ENCODE data around the gene PAN2. TPM values are rescaled to one million over a fixed set of nuclear protein-coding genes. Genes with fewer than 3 reads are reported as not detected.
A peak's percentile ranks its signal among the peaks of the same experiment; 100 is the strongest.
"Not testable (repeated sequence)": the region's sequence is repeated elsewhere in the genome, so short reads cannot be mapped to it uniquely, and the experiment has no call there.

The PAN2 gene
- total RNA-seq, 2 donors from 2014 or later: 46.4 to 53.8 TPM

DNA sequence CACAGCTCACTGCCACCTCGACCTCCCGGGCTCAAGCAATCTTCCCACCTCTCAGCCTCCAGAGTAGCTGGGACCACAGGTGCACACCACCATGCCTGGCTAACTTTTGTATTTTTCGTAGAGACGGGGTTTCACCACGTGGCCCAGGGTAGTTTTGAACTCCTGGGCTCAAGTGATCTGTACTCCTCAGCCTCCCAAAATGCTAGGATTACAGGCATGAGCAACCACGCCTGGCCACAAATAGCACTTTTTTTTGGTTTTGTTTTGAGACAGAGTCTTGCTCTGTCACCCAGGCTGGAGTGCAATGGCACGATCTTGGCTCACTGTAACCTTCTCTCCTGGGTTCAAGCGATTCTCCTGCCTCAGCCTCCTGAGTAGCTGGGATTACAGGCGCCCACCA is 13.5 kb upstream of the PAN2 start:
- intact Hi-C loops (cut with DNase I, micrococcal nuclease); DNase-seq; ATAC-seq: not testable (repeated sequence)

DNA sequence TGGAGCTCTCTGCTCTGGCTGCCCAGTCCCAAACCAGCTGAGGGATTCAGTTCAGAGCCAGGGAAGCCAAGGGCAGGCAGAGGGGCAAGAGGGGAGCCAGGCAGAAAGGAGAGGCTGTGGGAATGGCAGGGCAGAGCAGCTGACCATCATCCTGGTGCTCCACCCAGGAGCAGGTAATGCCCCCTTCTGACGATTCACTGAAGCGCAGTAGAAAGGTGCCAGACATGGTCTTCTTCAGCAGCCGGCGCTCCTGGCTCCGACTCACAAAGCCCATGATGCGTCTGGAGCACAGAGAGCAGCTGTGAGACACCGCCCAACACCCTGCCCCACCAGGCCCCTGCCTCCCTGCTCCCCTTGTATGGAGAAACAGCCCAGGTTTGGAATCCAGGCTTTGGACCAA is 12.9 kb upstream of the PAN2 start:
- intact Hi-C loops (cut with DNase I, micrococcal nuclease): no loop called here
- DNase-seq: no peak
- no peak for ATAC-seq

GRCh38 chr12:56342290-56342689 is 8.5 kb upstream of the PAN2 start:
- DNase-seq; intact Hi-C loops (cut with DNase I, micrococcal nuclease); ATAC-seq: not testable (repeated sequence)

DNA sequence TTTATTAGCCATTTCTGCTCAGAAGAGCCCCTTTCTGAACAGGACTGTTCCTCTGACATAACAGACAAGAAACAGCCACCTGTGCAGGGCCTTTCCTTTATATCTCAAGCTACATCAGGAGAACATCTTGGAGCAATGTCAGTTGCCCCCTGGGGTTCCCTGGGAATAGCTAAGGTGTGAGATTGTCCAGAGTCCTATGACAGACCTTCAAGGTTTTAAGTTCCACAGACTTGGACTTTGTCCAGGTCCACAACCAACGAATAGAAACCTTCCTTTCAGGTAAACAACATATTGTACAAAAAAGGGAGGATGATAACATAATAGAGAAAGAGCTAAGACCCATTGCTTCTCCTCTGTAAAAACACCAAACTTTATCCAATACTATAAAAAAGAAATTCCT is 7.8 kb upstream of the PAN2 start:
- intact Hi-C loops (cut with DNase I, micrococcal nuclease): no loop called here
- DNase-seq: no peak
- no peak for ATAC-seq

DNA sequence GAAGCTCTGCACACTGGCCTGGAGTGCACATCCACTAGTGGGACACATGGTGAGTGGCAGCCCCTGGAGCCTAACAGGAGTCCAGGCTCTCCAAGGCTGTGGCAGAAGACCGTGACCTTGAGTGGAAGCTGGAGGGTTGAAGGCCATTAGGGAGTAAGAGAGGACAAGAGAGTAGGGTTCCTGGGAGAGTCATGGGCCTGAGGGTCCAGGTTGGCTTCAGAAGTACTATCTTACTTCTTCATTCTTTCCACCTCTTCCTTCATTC is 5.3 kb upstream of the PAN2 start:
- no peak for DNase-seq
- no peak for ATAC-seq
- intact Hi-C loops (cut with DNase I, micrococcal nuclease): no loop called here

DNA sequence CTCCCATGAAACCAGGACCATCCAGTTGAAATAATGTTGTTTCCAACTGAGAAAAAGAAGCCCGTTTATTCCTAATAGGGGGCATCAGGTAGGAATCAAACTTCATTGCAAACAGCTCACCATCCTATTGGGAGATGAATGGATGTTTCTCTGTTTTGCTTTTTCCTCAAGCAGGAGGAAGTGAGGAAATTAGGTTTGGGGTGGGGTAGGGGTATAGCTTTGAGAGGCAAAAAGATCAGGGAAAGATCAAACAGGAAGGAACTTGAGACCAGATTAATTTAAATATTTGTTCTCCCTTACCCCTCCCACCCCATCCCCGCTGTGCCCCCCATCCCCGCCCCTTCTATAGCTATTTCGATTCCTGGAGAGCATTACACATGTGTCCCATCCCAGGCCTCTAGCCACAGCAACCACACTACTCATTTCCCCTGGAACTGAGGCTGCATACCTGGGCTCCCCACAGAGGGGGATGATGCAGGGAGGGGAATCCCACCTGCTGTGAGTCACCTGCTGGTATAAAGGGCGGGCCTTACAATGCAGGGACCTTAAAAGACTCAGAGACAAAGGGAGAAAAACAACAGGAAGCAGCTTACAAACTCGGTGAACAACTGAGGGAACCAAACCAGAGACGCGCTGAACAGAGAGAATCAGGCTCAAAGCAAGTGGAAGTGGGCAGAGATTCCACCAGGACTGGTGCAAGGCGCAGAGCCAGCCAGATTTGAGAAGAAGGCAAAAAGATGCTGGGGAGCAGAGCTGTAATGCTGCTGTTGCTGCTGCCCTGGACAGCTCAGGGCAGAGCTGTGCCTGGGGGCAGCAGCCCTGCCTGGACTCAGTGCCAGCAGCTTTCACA is 4.7 kb upstream of the PAN2 start, which contains the start of gene IL23A:
Gene IL23A (plus strand): TSS at position 577 of the 850 bp plus-strand sequence. CDS start 161 bp downstream, at position 738.
- ATAC-seq: no peak
- no peak for DNase-seq
- intact Hi-C loops (cut with DNase I, micrococcal nuclease): no loop called here

DNA sequence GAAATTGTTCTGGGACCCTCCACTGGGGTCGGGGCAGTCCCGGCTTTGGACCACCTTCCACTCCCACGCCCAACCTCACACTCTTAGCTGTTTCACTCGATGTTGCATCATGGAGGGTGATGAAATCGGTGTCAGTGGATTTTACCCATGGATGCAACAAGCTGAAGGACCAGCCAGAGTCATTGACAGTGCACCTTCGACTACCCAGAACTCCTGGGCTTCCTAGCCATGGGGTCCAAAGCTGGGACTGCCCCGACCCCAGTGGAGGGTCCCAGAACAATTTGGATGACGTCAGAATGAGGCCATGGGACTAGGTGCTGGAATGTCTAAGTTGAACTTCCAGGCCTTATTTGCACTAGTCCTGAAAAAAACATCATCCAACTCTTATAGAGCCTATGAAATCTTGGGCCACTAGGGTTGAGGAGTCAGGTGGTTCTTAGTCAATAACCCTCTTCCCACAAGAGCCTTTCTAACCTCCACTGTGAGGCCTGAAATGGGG is 4.0 kb upstream of the PAN2 start:
- intact Hi-C loops (cut with DNase I, micrococcal nuclease): no loop called here
- no peak for DNase-seq
- ATAC-seq: no peak

DNA sequence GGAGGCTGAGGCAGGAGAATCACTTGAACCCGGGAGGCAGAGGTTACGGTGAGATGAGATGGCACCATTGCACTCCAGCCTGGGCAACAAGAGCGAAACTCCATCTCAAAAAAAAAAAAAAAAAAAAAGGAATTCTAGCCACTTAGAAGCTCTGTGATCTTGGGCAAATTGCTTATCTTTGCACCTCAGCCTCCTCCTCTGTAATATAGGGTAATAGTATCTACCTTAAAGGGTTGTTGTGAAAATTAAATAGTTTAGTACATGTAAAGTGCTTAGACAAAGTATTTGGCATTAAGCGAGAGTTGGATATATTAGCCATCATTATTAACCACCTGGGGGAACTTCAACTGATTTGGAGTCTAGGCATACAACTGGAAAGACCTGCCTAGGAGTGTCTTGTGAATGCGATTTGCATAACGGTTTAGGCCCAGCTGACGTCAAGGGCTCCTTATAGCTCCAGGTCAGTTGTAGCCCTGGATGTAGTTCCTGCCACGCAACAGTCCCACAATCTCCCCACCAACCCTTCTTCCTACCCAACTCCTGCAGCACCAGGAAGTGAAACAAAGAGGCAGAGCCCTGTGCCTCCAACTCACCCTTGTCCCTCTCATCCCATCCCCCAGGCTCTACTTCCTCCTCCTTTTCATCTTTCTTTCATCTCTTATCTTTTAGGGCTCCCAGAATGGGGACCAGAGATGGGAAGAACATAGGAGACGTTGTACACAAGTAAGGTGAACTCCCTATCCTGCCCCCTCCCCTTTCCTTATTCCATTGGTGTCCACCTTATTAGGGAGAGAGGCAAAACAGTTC is 2.8 kb upstream of the PAN2 start:
- intact Hi-C loops (cut with DNase I, micrococcal nuclease): no loop called here
- DNase-seq: peak in 1 of 2 donors; percentile 52
- no peak for ATAC-seq

GRCh38 chr12:56335527-56335926 is 1.7 kb upstream of the PAN2 start:
- DNase-seq; intact Hi-C loops (cut with DNase I, micrococcal nuclease); ATAC-seq: not testable (repeated sequence)

GRCh38 chr12:56334490-56334793 is 642 bp upstream of the PAN2 start:
- DNase-seq: no peak

GRCh38 chr12:56333197-56333678 is 562 bp downstream of the PAN2 start:
- intact Hi-C loops (cut with DNase I, micrococcal nuclease): no loop called here
- ATAC-seq (peak; percentile 2), DNase-seq (peak in 1 of 2 donors; percentile 14)

More at GRCh38 chr12:56334490-56334793, 642 bp upstream of the PAN2 start:
- ATAC-seq: no peak
- intact Hi-C loops (cut with DNase I, micrococcal nuclease): no loop called here

DNA sequence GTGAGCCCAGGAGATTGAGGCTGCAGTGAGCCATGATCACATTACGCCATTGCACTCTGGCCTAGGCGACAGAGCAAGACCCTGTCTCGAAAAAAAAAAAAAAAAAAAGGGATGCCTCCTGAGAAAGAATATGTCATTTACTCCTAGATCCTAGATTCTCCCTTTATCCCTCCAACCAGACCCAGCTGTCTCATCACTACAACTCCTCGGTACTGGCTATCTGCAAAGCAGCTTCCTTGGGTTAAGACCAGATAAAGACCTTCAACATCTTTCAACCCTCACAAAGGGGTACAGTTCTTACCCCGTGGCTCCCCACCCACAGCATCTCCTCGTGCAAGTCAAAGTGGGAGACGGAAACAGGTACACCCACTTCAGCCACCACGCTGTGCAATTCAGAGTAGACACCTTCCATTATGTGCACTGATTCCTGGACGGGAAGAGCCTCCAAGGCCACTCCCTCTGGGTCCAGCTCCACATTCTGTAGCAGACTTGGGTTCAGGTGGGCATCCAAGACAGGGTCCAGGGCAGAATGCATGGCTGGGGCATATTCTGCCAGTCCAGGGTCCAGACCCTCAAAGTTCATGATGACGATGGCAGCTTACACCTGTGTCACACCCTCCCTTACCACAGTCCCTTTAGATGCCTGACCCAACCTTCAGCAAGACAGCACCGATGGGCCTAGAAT is 1.1 kb downstream of the PAN2 start:
- ATAC-seq (no peak), DNase-seq (no peak)
- intact Hi-C loops (cut with DNase I, micrococcal nuclease): no loop called here

GRCh38 chr12:56330936-56331490 is 2.8 kb downstream of the PAN2 start:
- ATAC-seq (no peak), DNase-seq (no peak)
- intact Hi-C loops (cut with DNase I, micrococcal nuclease): no loop called here

DNA sequence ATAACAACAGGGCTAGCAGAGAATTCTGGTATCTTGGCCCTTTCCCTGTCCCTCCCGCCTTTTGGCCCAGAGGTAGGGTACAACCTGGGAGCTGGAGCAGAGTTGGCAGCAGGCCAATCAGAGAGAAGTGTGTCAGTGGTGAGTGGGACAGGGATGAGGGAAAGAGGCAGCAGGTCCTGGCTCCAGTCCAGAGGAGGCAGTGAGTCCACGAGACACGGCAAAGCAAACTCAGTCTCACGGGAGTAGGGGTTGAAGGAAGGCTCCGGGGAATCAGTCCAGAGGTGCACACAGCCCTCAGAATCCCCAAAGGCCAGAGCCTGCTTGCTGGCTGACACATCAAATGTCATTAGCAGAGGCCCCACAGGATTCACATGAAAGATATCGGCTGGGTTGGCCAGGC is 7.3 kb downstream of the PAN2 start:
- ATAC-seq (no peak), DNase-seq (no peak)
- intact Hi-C loops (cut with DNase I, micrococcal nuclease): no loop called here

DNA sequence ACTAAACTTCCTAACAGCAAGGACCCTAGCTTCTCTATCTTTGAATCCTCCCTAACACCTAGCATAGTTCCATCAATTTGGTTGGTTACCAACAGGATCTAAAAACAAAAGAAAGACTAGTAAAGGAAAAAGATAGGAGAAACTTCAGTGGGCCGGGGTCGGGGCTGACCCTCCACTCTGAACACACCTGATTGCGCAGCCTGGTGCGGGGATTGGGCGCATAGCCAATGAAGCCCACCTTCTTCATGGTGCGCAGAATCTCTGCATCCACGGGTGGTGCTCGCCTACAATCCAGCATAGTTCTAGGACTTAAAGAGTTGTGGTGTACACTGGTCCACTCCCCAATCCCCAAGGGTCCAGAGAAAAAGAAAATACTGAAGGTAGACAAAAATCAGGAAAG is 7.7 kb downstream of the PAN2 start:
- intact Hi-C loops (cut with DNase I, micrococcal nuclease): no loop called here
- ATAC-seq: no peak
- DNase-seq: no peak

DNA sequence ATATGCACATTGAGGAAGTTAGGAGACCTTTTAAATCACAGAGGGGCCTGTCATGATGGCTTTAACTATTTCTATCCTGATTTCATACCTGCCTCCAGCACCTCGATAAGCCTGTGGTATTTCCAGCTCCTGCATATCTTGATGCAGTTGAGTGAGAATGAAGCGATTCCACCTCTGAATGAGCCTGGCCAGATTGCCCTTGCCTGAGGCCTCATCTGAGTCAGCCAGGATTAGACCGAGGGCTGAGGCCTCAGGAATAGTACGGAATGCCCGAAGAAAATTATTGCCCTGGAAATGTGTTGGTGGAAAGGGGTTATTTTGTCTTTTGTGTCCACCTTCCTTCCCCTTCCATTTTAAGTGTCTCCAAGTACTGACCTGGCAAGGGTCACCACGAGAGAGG is 9.6 kb downstream of the PAN2 start:
- ATAC-seq: no peak
- intact Hi-C loops (cut with DNase I, micrococcal nuclease): no loop called here

GRCh38 chr12:56321610-56322009 is 12.2 kb downstream of the PAN2 start:
- DNase-seq; intact Hi-C loops (cut with DNase I, micrococcal nuclease); ATAC-seq: not testable (repeated sequence)

More for the DNA sequence above, 9.6 kb downstream of the PAN2 start:
- no peak for DNase-seq

DNA sequence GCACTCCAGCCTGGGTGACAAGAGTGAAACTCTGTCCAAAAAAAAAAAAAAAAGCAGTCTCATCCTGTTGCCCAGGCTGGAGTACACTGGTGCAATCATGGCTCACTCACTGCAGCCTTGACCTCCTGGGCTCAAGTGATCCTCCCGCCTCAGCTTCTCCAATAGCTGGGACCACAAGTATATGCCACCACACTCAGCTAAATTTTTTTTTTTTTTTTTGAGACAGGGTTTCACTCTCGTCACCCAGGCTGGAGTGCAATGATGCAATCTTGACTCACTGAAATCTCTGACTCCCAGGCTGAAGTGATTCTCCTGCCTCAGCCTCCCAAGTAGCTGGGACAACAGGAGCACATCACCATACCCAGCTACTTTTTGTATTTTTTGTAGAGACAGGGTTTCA is 12.8 kb downstream of the PAN2 start:
- DNase-seq (no peak), ATAC-seq (no peak)
- intact Hi-C loops (cut with DNase I, micrococcal nuclease): no loop called here

DNA sequence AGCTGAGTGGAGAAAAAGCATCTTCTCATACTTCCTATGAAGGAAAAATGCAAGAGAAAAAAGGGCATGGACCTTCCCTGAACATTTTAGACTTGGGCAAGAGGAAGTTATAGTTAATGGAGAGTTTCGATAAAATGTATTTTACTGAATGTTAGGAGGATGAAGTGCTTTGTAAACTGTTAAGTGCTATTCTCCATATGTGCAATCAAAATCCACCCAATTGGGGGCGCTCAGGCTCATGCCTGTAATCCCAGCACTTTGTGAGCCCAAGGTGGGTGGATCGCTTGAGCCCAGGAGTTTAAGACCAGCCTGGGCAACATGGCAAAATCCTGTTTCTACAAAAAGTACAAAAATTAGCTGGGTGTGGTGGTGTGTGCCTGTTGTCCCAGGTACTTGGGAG is 16.1 kb downstream of the PAN2 start:
- no peak for ATAC-seq
- intact Hi-C loops (cut with DNase I, micrococcal nuclease): loop anchor here in 1 of 2 donors (10.0 kb wide), 1 partner anchor 147 kb away; the partner anchor contains the start of gene SPRYD4
- no peak for DNase-seq

Data from left colon (tissue), 2 donors.